ENCODE measurements around the gene BBS1. TPM values are rescaled to one million over a fixed set of nuclear protein-coding genes. Genes with fewer than 3 reads are reported as not detected.

BBS1 gene
- total RNA-seq, 2 experiments from 2014 or later, result 22.6 to 26.4 TPM

- H3K4me1 Mint-ChIP-seq, result no peaks in the 10 kb centered on the region
- POLR2A ChIA-PET, result no interaction called here
- H3K27me3 Mint-ChIP-seq, result peaks cover 13% of the 10 kb centered on the region
- H3K4me3 Mint-ChIP-seq, result no peak overlapping the region
- H3K36me3 Mint-ChIP-seq, result no peaks in the 10 kb centered on the region
- ATAC-seq (ENCODE audit: low read depth) (no peak), DNase-seq (no peak)
- H3K27ac Mint-ChIP-seq, result no peak overlapping the region
- no peaks in the 10 kb centered on the region for H3K9me3 Mint-ChIP-seq
Observed at GRCh38 chr11:66556086-66556485, 45.7 kb downstream of the BBS1 start.

GRCh38 chr11:66557733-66558326 is 47.4 kb downstream of the BBS1 start:
- no peaks in the 10 kb centered on the region for H3K9me3 Mint-ChIP-seq
- no peak for DNase-seq
- H3K27me3 Mint-ChIP-seq, result peaks cover 13% of the 10 kb centered on the region
- no peak overlapping the region for H3K27ac Mint-ChIP-seq
- no peaks in the 10 kb centered on the region for H3K4me1 Mint-ChIP-seq
- H3K4me3 Mint-ChIP-seq, result no peak overlapping the region
- POLR2A ChIA-PET, result no interaction called here
- no peaks in the 10 kb centered on the region for H3K36me3 Mint-ChIP-seq
- no peak for ATAC-seq (ENCODE audit: low read depth)

- Mint-ChIP-seq H3K4me3 (no peak overlapping the region), H3K36me3 (no peaks in the 10 kb centered on the region), H3K27ac (no peak overlapping the region), H3K4me1 (no peaks in the 10 kb centered on the region), H3K9me3 (no peaks in the 10 kb centered on the region), H3K27me3 (peaks cover 13% of the 10 kb centered on the region)
- POLR2A ChIA-PET, result interaction anchor here (0.6 kb wide), 1 partner anchor 52 kb away, joined by 9 read pairs; no protein-coding TSS in a partner anchor
- DNase-seq (no peak), ATAC-seq (ENCODE audit: low read depth) (peak; percentile 62)
Observed at GRCh38 chr11:66559142-66559865, 48.9 kb downstream of the BBS1 start.

GRCh38 chr11:66559866-66560676 is 49.6 kb downstream of the BBS1 start:
- H3K4me3 Mint-ChIP-seq, result no peak overlapping the region

GRCh38 chr11:66561178-66561974 is 50.9 kb downstream of the BBS1 start:
- Mint-ChIP-seq H3K9me3 (no peaks in the 10 kb centered on the region), H3K36me3 (no peaks in the 10 kb centered on the region), H3K4me1 (no peaks in the 10 kb centered on the region), H3K4me3 (no peak overlapping the region), H3K27ac (no peak overlapping the region), H3K27me3 (peaks cover 10% of the 10 kb centered on the region)
- POLR2A ChIA-PET, result interaction anchor here (1.4 kb wide), 1 partner anchor 31 kb away, joined by 3 read pairs; no protein-coding TSS in a partner anchor
- no peak for ATAC-seq (ENCODE audit: low read depth)
- no peak for DNase-seq

More at GRCh38 chr11:66559866-66560676, 49.6 kb downstream of the BBS1 start:
- no peaks in the 10 kb centered on the region for H3K9me3 Mint-ChIP-seq
- ATAC-seq (ENCODE audit: low read depth) (no peak), DNase-seq (no peak)
- no peak overlapping the region for H3K27ac Mint-ChIP-seq
- POLR2A ChIA-PET, result interaction anchor here (0.6 kb wide), 1 partner anchor 52 kb away, joined by 9 read pairs; no protein-coding TSS in a partner anchor
- H3K27me3 Mint-ChIP-seq, result peaks cover 11% of the 10 kb centered on the region
- H3K36me3 Mint-ChIP-seq, result no peaks in the 10 kb centered on the region
- H3K4me1 Mint-ChIP-seq, result no peaks in the 10 kb centered on the region

GRCh38 chr11:66561975-66562248 is 51.5 kb downstream of the BBS1 start:
- H3K27ac Mint-ChIP-seq, result no peak overlapping the region
- ATAC-seq (ENCODE audit: low read depth), result no peak
- no peaks in the 10 kb centered on the region for H3K4me1 Mint-ChIP-seq
- no peak for DNase-seq
- H3K27me3 Mint-ChIP-seq, result peaks cover 12% of the 10 kb centered on the region
- POLR2A ChIA-PET, result interaction anchor here (1.4 kb wide), 1 partner anchor 30 kb away, joined by 3 read pairs; no protein-coding TSS in a partner anchor
- H3K4me3 Mint-ChIP-seq, result no peak overlapping the region
- no peaks in the 10 kb centered on the region for H3K36me3 Mint-ChIP-seq
- H3K9me3 Mint-ChIP-seq, result no peaks in the 10 kb centered on the region

GRCh38 chr11:66562275-66562674 is 51.8 kb downstream of the BBS1 start:
- no peak overlapping the region for H3K27ac Mint-ChIP-seq
- ATAC-seq (ENCODE audit: low read depth) (no peak), DNase-seq (no peak)
- no peaks in the 10 kb centered on the region for H3K9me3 Mint-ChIP-seq
- H3K36me3 Mint-ChIP-seq, result no peaks in the 10 kb centered on the region
- H3K27me3 Mint-ChIP-seq, result peaks cover 14% of the 10 kb centered on the region
- POLR2A ChIA-PET, result no interaction called here
- H3K4me1 Mint-ChIP-seq, result peaks cover 2% of the 10 kb centered on the region
- H3K4me3 Mint-ChIP-seq, result no peak overlapping the region

GRCh38 chr11:66562907-66563583 is 52.6 kb downstream of the BBS1 start:
- POLR2A ChIA-PET, result interaction anchor here (0.5 to 0.9 kb wide), 2 partner anchors 17 to 56 kb away, joined by 4 to 5 read pairs; partner anchors contain the start of gene ZDHHC24
- DNase-seq (no peak), ATAC-seq (ENCODE audit: low read depth) (no peak)
- no peaks in the 10 kb centered on the region for H3K36me3 Mint-ChIP-seq
- H3K27me3 Mint-ChIP-seq, result peaks cover 21% of the 10 kb centered on the region
- no peak overlapping the region for H3K27ac Mint-ChIP-seq
- peaks cover 2% of the 10 kb centered on the region for H3K4me1 Mint-ChIP-seq
- H3K4me3 Mint-ChIP-seq, result no peak overlapping the region
- H3K9me3 Mint-ChIP-seq, result no peaks in the 10 kb centered on the region

GRCh38 chr11:66563832-66564231 is 53.4 kb downstream of the BBS1 start:
- no peak for DNase-seq
- ATAC-seq (ENCODE audit: low read depth), result no peak
- Mint-ChIP-seq H3K27ac (no peak overlapping the region), H3K4me3 (no peak overlapping the region), H3K9me3 (no peaks in the 10 kb centered on the region), H3K27me3 (peaks cover 22% of the 10 kb centered on the region), H3K4me1 (peaks cover 5% of the 10 kb centered on the region), H3K36me3 (no peaks in the 10 kb centered on the region)
- POLR2A ChIA-PET, result interaction anchor here (0.5 to 0.9 kb wide), 2 partner anchors 18 to 55 kb away, joined by 4 to 5 read pairs; partner anchors contain the start of gene ZDHHC24

GRCh38 chr11:66564538-66564937 is 54.1 kb downstream of the BBS1 start:
- H3K9me3 Mint-ChIP-seq, result no peaks in the 10 kb centered on the region
- ATAC-seq (ENCODE audit: low read depth) (no peak), DNase-seq (no peak)
- no peak overlapping the region for H3K27ac Mint-ChIP-seq
- POLR2A ChIA-PET, result no interaction called here
- H3K4me3 Mint-ChIP-seq, result no peak overlapping the region
- H3K27me3 Mint-ChIP-seq, result peaks cover 21% of the 10 kb centered on the region
- H3K36me3 Mint-ChIP-seq, result no peaks in the 10 kb centered on the region
- peaks cover 5% of the 10 kb centered on the region for H3K4me1 Mint-ChIP-seq

- no peaks in the 10 kb centered on the region for H3K36me3 Mint-ChIP-seq
- H3K27ac Mint-ChIP-seq, result no peak overlapping the region
- POLR2A ChIA-PET, result no interaction called here
- peaks cover 5% of the 10 kb centered on the region for H3K4me1 Mint-ChIP-seq
- ATAC-seq (ENCODE audit: low read depth), result no peak
- no peak for DNase-seq
- no peaks in the 10 kb centered on the region for H3K9me3 Mint-ChIP-seq
- H3K4me3 Mint-ChIP-seq, result no peak overlapping the region
- H3K27me3 Mint-ChIP-seq, result peaks cover 21% of the 10 kb centered on the region
Observed at GRCh38 chr11:66564984-66565383, 54.5 kb downstream of the BBS1 start.

GRCh38 chr11:66566221-66566620 is 55.8 kb downstream of the BBS1 start:
- H3K27ac Mint-ChIP-seq, result no peak overlapping the region

More at GRCh38 chr11:66566221-66566620, 55.8 kb downstream of the BBS1 start:
- POLR2A ChIA-PET, result interaction anchor here (1.4 kb wide), 1 partner anchor 20 kb away, joined by 5 read pairs; the partner anchor contains the start of genes ACTN3 and ZDHHC24
- ATAC-seq (ENCODE audit: low read depth) (no peak), DNase-seq (no peak)
- H3K9me3 Mint-ChIP-seq, result no peaks in the 10 kb centered on the region
- no peak overlapping the region for H3K4me3 Mint-ChIP-seq
- H3K36me3 Mint-ChIP-seq, result no peaks in the 10 kb centered on the region
- peaks cover 25% of the 10 kb centered on the region for H3K27me3 Mint-ChIP-seq
- peaks cover 5% of the 10 kb centered on the region for H3K4me1 Mint-ChIP-seq
